ENCODE measurements around the gene DNAH14. TPM values are rescaled to one million over a fixed set of nuclear protein-coding genes. Genes with fewer than 3 reads are reported as not detected.

Gene DNAH14
- polyA plus RNA-seq, 2 of the 4 experiments (the other 2 are of a cell fraction): 15.9 to 35.8 TPM

DNA sequence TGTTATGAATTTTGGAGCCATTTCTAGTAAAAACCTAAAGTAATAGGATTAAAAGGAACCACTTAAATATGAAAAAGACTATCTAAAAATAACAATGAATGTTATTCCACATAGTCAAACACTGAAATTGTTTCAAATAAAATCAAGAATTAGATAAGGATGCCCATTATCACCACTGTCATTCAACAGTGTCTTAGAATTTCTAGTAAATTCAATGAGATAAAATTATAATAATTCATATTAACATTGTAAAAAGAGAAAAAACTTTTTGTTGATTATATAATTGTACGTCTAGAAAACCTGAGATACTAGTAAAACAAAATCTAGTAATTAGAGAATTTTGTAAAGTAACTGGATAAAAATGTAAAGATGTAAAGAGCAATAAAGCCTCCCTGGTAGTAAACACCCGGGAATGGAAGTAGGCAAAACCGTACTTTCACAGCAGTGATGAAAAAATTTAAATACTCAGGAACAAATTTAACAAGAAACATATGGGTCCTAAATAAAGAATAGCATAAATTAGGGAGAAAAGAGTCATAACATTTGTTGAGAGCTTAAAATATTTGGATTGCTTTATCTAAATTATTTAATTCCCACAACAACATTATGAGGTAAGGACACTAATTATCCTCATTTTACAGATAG, 442.0 kb downstream of the DNAH14 start:
- H3K4me2 ChIP-seq: no peak overlapping the region
- no peak for ATAC-seq
- H3K4me1 ChIP-seq: no peaks in the 10 kb centered on the region
- peak; percentile 51 for FAIRE-seq
- no peak overlapping the region for H3K27ac ChIP-seq
- DNase-seq (ENCODE audit: low read depth in 1 of 2, low spot score in 1 of 2): no peak
- no peaks in the 10 kb centered on the region for H3K9me3 ChIP-seq
- CTCF ChIA-PET: no interaction called here
- H3K4me3 ChIP-seq: no peak overlapping the region
- POLR2A ChIA-PET: no interaction called here
- WGBS (ENCODE audit: missing lambda C conversion rate): 48% methylated on average over 3 of the region's 3 CpGs
- TF ChIP-seq HEYL (CRISPR knock-in tag; IDR thresholded peaks at IDR 0.05) (no peak), PHF8 (IDR thresholded peaks at IDR 0.05; ENCODE audit: borderline replicate concordance, low read depth) (no peak), FOSB (CRISPR knock-in tag; IDR thresholded peaks at IDR 0.05) (no peak), RAD21 (conservative IDR thresholded peaks at IDR 0.05 in 1 of 2, IDR thresholded peaks at IDR 0.05 in 1 of 2) (no peak), JUNB (IDR thresholded peaks at IDR 0.05) (no peak)
- TF ChIP-seq, protein P1, sequence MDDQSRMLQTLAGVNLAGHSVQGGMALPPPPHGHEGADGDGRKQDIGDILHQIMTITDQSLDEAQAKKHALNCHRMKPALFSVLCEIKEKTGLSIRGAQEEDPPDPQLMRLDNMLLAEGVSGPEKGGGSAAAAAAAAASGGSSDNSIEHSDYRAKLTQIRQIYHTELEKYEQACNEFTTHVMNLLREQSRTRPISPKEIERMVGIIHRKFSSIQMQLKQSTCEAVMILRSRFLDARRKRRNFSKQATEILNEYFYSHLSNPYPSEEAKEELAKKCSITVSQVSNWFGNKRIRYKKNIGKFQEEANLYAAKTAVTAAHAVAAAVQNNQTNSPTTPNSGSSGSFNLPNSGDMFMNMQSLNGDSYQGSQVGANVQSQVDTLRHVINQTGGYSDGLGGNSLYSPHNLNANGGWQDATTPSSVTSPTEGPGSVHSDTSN (IDR thresholded peaks at IDR 0.05): no peak

DNA sequence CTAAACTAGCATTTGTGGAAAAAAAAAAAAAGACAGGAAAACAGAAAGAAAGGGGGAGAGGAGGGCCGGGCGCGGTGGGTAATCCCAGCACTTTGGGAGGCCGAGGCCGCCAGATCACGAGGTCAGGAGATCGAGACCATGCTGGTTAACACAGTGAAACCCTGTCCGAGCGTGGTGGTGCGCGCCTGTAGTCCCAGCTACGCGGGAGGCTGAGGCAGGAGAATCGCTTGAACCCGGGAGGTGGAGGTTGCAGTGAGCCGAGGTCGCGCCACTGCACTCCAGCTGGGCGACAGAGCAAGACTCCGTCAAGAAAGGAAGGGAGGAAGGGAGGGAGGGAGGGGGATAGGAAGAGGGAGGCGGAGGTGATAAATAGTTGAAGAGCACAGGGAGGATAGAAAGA, 443.7 kb downstream of the DNAH14 start:
- TF ChIP-seq ZC3H11A (IDR thresholded peaks at IDR 0.05) (no peak), ZFP36 (IDR thresholded peaks at IDR 0.05; ENCODE audit: borderline replicate concordance, partially characterized antibody) (no peak), HOXB5 (CRISPR knock-in tag; IDR thresholded peaks at IDR 0.05) (no peak), HOXB13 (CRISPR knock-in tag; IDR thresholded peaks at IDR 0.05; ENCODE audit: low read depth) (no peak), PHF8 (IDR thresholded peaks at IDR 0.05; ENCODE audit: borderline replicate concordance, low read depth) (no peak), BHLHE40 (IDR thresholded peaks at IDR 0.05; ENCODE audit: low read depth, low read length) (no peak), HDAC2 (IDR thresholded peaks at IDR 0.05) (no peak), FOSL2 (IDR thresholded peaks at IDR 0.05) (no peak), FOSL2 (CRISPR knock-in tag; IDR thresholded peaks at IDR 0.05) (no peak), FOSB (CRISPR knock-in tag; IDR thresholded peaks at IDR 0.05) (no peak), FOXS1 (CRISPR knock-in tag; IDR thresholded peaks at IDR 0.05) (no peak), SMC3 (IDR thresholded peaks at IDR 0.05) (no peak), CBX8 (IDR thresholded peaks at IDR 0.05) (no peak), ZSCAN20 (CRISPR knock-in tag; IDR thresholded peaks at IDR 0.05) (no peak)
- TF ChIP-seq, protein P2, sequence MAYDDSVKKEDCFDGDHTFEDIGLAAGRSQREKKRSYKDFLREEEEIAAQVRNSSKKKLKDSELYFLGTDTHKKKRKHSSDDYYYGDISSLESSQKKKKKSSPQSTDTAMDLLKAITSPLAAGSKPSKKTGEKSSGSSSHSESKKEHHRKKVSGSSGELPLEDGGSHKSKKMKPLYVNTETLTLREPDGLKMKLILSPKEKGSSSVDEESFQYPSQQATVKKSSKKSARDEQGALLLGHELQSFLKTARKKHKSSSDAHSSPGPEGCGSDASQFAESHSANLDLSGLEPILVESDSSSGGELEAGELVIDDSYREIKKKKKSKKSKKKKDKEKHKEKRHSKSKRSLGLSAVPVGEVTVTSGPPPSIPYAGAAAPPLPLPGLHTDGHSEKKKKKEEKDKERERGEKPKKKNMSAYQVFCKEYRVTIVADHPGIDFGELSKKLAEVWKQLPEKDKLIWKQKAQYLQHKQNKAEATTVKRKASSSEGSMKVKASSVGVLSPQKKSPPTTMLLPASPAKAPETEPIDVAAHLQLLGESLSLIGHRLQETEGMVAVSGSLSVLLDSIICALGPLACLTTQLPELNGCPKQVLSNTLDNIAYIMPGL (CRISPR knock-in tag; IDR thresholded peaks at IDR 0.05; ENCODE audit: borderline replicate concordance): no peak
- no peak for FAIRE-seq
- POLR2A ChIA-PET: no interaction called here
- Histone ChIP-seq H3K27ac (no peak overlapping the region), H3K9me3 (no peaks in the 10 kb centered on the region), H3K4me1 (no peaks in the 10 kb centered on the region), H3K4me3 (no peak overlapping the region), H3K4me2 (no peak overlapping the region)
- no peak for DNase-seq (ENCODE audit: low read depth in 1 of 2, low spot score in 1 of 2)
- no peak for ATAC-seq
- CTCF ChIA-PET: no interaction called here
- 88% methylated on average over 15 of the region's 21 CpGs for whole genome bisulfite sequencing (ENCODE audit: missing lambda C conversion rate)

DNA sequence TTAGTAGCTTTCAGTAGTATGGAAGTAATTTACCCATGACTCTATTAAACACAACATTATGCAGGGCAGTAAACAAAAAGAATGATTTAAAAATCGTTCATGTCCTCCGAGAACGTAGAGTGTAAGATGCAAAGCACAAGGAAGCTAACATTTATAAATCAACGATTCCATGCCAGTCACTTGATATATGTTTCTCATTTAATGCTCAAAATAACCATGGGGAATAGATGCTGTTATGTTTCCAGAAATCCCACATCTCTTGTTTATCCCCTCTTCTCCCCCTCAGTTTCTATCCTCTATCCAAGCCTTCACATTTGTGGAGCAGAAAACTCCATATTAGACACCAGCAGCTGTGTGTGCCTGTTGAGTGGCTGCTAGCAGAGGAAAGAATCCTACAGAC, 445.5 kb downstream of the DNAH14 start:
- POLR2A ChIA-PET: no interaction called here
- CTCF ChIA-PET: interaction anchor here (0.6 kb wide), 1 partner anchor 24 kb away, joined by 4 read pairs; no protein-coding TSS in a partner anchor

More for the DNA sequence above, 445.5 kb downstream of the DNAH14 start:
- 75% methylated on average over 4 of the region's 4 CpGs for WGBS (ENCODE audit: missing lambda C conversion rate)
- Histone ChIP-seq H3K4me1 (no peaks in the 10 kb centered on the region), H3K4me2 (no peak overlapping the region), H3K27ac (no peak overlapping the region), H3K4me3 (no peak overlapping the region), H3K9me3 (no peaks in the 10 kb centered on the region)
- DNase-seq (ENCODE audit: low read depth in 1 of 2, low spot score in 1 of 2): no peak
- no peak for FAIRE-seq
- TF ChIP-seq RFX5 (IDR thresholded peaks at IDR 0.05) (no peak), MAFK (IDR thresholded peaks at IDR 0.05; ENCODE audit: partially characterized antibody) (no peak), FOSB (CRISPR knock-in tag; IDR thresholded peaks at IDR 0.05) (no peak), KDM5A (IDR thresholded peaks at IDR 0.05) (no peak), RNF2 (IDR thresholded peaks at IDR 0.05; ENCODE audit: borderline replicate concordance, low read depth) (no peak), CBX8 (IDR thresholded peaks at IDR 0.05) (no peak), PHF8 (IDR thresholded peaks at IDR 0.05; ENCODE audit: borderline replicate concordance, low read depth) (no peak)
- TF ChIP-seq, protein P3, sequence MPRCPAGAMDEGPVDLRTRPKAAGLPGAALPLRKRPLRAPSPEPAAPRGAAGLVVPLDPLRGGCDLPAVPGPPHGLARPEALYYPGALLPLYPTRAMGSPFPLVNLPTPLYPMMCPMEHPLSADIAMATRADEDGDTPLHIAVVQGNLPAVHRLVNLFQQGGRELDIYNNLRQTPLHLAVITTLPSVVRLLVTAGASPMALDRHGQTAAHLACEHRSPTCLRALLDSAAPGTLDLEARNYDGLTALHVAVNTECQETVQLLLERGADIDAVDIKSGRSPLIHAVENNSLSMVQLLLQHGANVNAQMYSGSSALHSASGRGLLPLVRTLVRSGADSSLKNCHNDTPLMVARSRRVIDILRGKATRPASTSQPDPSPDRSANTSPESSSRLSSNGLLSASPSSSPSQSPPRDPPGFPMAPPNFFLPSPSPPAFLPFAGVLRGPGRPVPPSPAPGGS (IDR thresholded peaks at IDR 0.05): no peak
- TF ChIP-seq, protein P4, sequence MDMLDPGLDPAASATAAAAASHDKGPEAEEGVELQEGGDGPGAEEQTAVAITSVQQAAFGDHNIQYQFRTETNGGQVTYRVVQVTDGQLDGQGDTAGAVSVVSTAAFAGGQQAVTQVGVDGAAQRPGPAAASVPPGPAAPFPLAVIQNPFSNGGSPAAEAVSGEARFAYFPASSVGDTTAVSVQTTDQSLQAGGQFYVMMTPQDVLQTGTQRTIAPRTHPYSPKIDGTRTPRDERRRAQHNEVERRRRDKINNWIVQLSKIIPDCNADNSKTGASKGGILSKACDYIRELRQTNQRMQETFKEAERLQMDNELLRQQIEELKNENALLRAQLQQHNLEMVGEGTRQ (IDR thresholded peaks at IDR 0.05): no peak
- ATAC-seq: no peak

All from A549 (cell line).